ENCODE data around the gene MORF4L1. TPM values are rescaled to one million over a fixed set of nuclear protein-coding genes. Genes with fewer than 3 reads are reported as not detected.
"Not testable (repeated sequence)": the region's sequence is repeated elsewhere in the genome, so short reads cannot be mapped to it uniquely, and the experiment has no call there.

MORF4L1 gene
- total RNA-seq, 2 donors from 2014 or later = 457 to 505 TPM

GRCh38 chr15:78855746-78856145 is 16.9 kb upstream of the MORF4L1 start:
- no peaks in the 10 kb centered on the region for H3K36me3 ChIP-seq (ENCODE audit: control insufficient read depth, insufficient read depth, low read length)
- no peaks in the 10 kb centered on the region for H3K4me1 ChIP-seq (ENCODE audit: control insufficient read depth, insufficient read depth, low read length)
- no peak for DNase-seq
- 91% methylated on average over 2 of the region's 4 CpGs; no CpG with 5 or more reads in 1 of the 2 experiments for WGBS, 2 experiments (ENCODE audit: insufficient coverage in 1 of 2, insufficient read length in 1 of 2)
- H3K9ac ChIP-seq (ENCODE audit: extremely low read depth, low read length, poor library complexity, severe bottlenecking) = no peak overlapping the region
- Mint-ChIP-seq H3K4me1 (peaks cover 5% of the 10 kb centered on the region), H3K36me3 (ENCODE audit: low read depth) (no peaks in the 10 kb centered on the region), H3K9me3 (no peaks in the 10 kb centered on the region), H3K27me3 (ENCODE audit: insufficient read depth) (no peaks in the 10 kb centered on the region), H3K4me3 (no peak overlapping the region), H3K27ac (no peak overlapping the region)
- H3K9me3 ChIP-seq (ENCODE audit: control insufficient read depth, low read length) = no peaks in the 10 kb centered on the region
- TF ChIP-seq CTCF (conservative IDR thresholded peaks at IDR 0.05) = no peak
- H3K27me3 ChIP-seq (ENCODE audit: control insufficient read depth, insufficient read depth, low read length, poor library complexity, severe bottlenecking) = no peaks in the 10 kb centered on the region
- H3K4me3 ChIP-seq (ENCODE audit: low read length) = no peak overlapping the region
- H3K27ac ChIP-seq (ENCODE audit: low read depth, low read length) = no peak overlapping the region

GRCh38 chr15:78859971-78860719 is 12.5 kb upstream of the MORF4L1 start:
- H3K4me3 ChIP-seq (ENCODE audit: low read length) = peak overlapping the region; percentile 87
- no peaks in the 10 kb centered on the region for H3K9me3 ChIP-seq (ENCODE audit: control insufficient read depth, low read length)
- H3K27ac Mint-ChIP-seq = peak overlapping the region; percentile 93
- WGBS, 2 experiments (ENCODE audit: insufficient coverage in 1 of 2, insufficient read length in 1 of 2) = 5% methylated on average over 23 to 27 of the region's 28 CpGs
- no peaks in the 10 kb centered on the region for H3K4me1 ChIP-seq (ENCODE audit: control insufficient read depth, insufficient read depth, low read length)
- peaks cover 3% of the 10 kb centered on the region for H3K4me1 Mint-ChIP-seq
- H3K9ac ChIP-seq (ENCODE audit: extremely low read depth, low read length, poor library complexity, severe bottlenecking) = peak overlapping the region; percentile 82
- peak; percentile 91 for DNase-seq
- no peaks in the 10 kb centered on the region for H3K9me3 Mint-ChIP-seq
- H3K27me3 ChIP-seq (ENCODE audit: control insufficient read depth, insufficient read depth, low read length, poor library complexity, severe bottlenecking) = no peaks in the 10 kb centered on the region
- H3K27ac ChIP-seq (ENCODE audit: low read depth, low read length) = peak overlapping the region; percentile 89
- H3K4me3 Mint-ChIP-seq = peak overlapping the region; percentile 67
- no peaks in the 10 kb centered on the region for H3K27me3 Mint-ChIP-seq (ENCODE audit: insufficient read depth)
- TF ChIP-seq CTCF (conservative IDR thresholded peaks at IDR 0.05) = peak; percentile 85
- H3K36me3 ChIP-seq (ENCODE audit: control insufficient read depth, insufficient read depth, low read length) = no peaks in the 10 kb centered on the region
- H3K36me3 Mint-ChIP-seq (ENCODE audit: low read depth) = no peaks in the 10 kb centered on the region

GRCh38 chr15:78865585-78865984 is 7.1 kb upstream of the MORF4L1 start:
- H3K4me3 Mint-ChIP-seq; H3K27me3 ChIP-seq (ENCODE audit: control insufficient read depth, insufficient read depth, low read length, poor library complexity, severe bottlenecking); H3K27ac Mint-ChIP-seq; H3K9ac ChIP-seq (ENCODE audit: extremely low read depth, low read length, poor library complexity, severe bottlenecking); H3K9me3 Mint-ChIP-seq; H3K27me3 Mint-ChIP-seq (ENCODE audit: insufficient read depth); DNase-seq; H3K4me1 ChIP-seq (ENCODE audit: control insufficient read depth, insufficient read depth, low read length); H3K36me3 ChIP-seq (ENCODE audit: control insufficient read depth, insufficient read depth, low read length); H3K4me1 Mint-ChIP-seq; H3K4me3 ChIP-seq (ENCODE audit: low read length); H3K9me3 ChIP-seq (ENCODE audit: control insufficient read depth, low read length); H3K36me3 Mint-ChIP-seq (ENCODE audit: low read depth); H3K27ac ChIP-seq (ENCODE audit: low read depth, low read length): not testable (repeated sequence)
- 89 to 95% methylated on average over 7 to 10 of the region's 10 CpGs for WGBS, 2 experiments (ENCODE audit: insufficient coverage in 1 of 2, insufficient read length in 1 of 2)

GRCh38 chr15:78866031-78866430 is 6.7 kb upstream of the MORF4L1 start:
- not testable (repeated sequence) for H3K9me3 ChIP-seq (ENCODE audit: control insufficient read depth, low read length); H3K27me3 Mint-ChIP-seq (ENCODE audit: insufficient read depth); H3K9me3 Mint-ChIP-seq; H3K4me1 Mint-ChIP-seq; H3K9ac ChIP-seq (ENCODE audit: extremely low read depth, low read length, poor library complexity, severe bottlenecking); H3K36me3 Mint-ChIP-seq (ENCODE audit: low read depth); H3K4me3 ChIP-seq (ENCODE audit: low read length); H3K4me1 ChIP-seq (ENCODE audit: control insufficient read depth, insufficient read depth, low read length); H3K27me3 ChIP-seq (ENCODE audit: control insufficient read depth, insufficient read depth, low read length, poor library complexity, severe bottlenecking); DNase-seq; H3K27ac ChIP-seq (ENCODE audit: low read depth, low read length); H3K36me3 ChIP-seq (ENCODE audit: control insufficient read depth, insufficient read depth, low read length); H3K4me3 Mint-ChIP-seq
- H3K27ac Mint-ChIP-seq = peak overlapping the region; percentile 55
- WGBS, 2 experiments (ENCODE audit: insufficient coverage in 1 of 2, insufficient read length in 1 of 2) = 95 to 100% methylated on average over 2 to 8 of the region's 8 CpGs

Data from endodermal cell (in vitro differentiated cells).